ENCODE data around the gene YWHAQ. TPM values are rescaled to one million over a fixed set of nuclear protein-coding genes. Genes with fewer than 3 reads are reported as not detected.
A peak's percentile ranks its signal among the peaks of the same experiment; 100 is the strongest.
"Not testable (repeated sequence)": the region's sequence is repeated elsewhere in the genome, so short reads cannot be mapped to it uniquely, and the experiment has no call there.

The YWHAQ gene
- total RNA-seq, 2 experiments from 2014 or later: 370 to 508 TPM

DNA sequence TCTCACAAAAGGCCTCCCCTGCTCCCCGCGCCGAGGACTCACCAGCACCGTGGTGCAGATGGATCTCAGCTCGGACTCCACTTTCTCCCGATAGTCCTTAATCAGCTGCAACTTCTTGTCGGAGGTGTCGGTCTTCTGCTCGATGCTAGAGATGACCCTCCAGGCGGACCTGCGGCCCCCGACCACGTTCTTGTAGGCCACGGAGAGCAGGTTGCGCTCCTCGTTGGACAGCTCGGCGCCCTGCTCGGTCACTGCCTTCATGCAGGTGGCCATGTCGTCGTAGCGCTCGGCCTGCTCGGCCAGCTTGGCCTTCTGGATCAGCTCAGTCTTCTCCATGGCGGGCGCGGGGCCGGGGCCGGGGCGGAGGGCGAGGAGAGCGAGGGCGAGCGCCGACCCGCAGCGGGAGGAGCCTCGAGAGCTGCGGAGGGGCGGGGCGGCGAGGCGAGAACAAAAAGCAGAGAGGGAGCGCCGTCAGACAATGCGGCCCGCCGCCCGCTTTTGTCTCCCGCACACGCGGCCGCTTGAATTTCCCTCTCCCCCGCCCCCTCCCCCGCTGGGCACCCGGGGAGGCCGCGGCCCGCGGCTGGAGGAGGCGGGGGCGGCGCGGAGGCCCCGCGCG, 571 bp downstream of the YWHAQ start:
- CTCF ChIA-PET: interaction anchor here (1.0 to 1.9 kb wide), 6 partner anchors 11 to 169 kb away, joined by 3 to 11 read pairs (median 4); partner anchors contain the start of gene ADAM17
- peaks cover 52% of the 10 kb centered on the region for H3K4me1 Mint-ChIP-seq
- H3K27ac Mint-ChIP-seq: peak overlapping the region; percentile 95
- peak; percentile 56 for ATAC-seq
- intact Hi-C loops (cut with DNase I, micrococcal nuclease): loop anchor here (1.0 to 5.0 kb wide), 10 partner anchors 36 to 793 kb away; partner anchors contain the start of genes ADAM17 (in 1 of the 2), CPSF3 (in 1 of the 2), IAH1 (in 1 of the 2) and ITGB1BP1 (in 1 of the 2)
- H3K9me3 Mint-ChIP-seq (ENCODE audit: low read depth): no peaks in the 10 kb centered on the region
- H3K36me3 Mint-ChIP-seq (ENCODE audit: low read depth): peaks cover 48% of the 10 kb centered on the region
- POLR2A ChIA-PET: interaction anchor here (0.6 to 2.0 kb wide), 17 partner anchors 10 to 948 kb away, joined by 3 to 21 read pairs (median 4); partner anchors contain the start of genes ADAM17, ID2 and TAF1B
- H3K27me3 Mint-ChIP-seq: no peaks in the 10 kb centered on the region
- DNase-seq: peak; percentile 88
- peak overlapping the region; percentile 99 for H3K4me3 Mint-ChIP-seq

DNA sequence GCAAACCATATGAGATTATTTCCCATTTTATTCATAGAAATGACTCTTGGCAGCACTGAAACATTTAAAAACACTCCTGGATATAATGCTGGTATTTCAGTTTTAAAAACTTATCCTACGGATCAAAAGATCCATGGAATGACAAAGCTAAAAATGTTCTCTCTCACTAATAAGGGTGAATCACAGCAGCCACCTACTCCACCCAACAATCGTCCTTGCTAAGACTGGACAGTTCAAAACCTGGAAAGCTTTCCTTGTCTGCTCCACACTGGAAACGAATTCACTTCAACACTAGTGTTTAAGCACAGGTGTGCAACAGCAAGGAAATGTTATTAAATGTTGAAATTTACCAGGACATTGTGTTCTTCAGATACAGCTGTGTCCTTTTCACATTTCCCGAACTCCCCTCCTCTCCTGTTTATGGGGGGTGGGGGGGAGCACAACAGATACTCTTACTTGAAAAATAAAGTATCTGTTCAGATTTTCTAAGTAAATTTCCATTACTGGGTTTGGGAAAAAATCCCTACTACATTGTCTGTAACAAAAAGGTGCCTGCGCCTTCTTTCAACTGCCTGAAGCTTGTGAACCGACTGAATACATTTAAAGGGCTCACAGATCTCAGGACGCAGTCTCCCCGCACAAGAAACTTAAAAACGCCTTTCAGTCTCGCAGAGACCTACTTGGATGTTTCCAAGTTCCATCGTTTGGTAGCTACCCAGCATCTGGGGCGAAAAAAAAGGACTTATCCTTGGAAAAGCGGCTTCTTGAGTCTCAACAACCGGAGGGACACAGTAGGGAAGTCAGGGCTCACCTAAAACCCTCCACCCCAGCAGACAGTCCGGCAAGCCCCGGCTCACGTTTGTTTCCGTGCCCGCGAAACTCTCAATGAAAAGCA, 1.3 kb downstream of the YWHAQ start:
- no peak for DNase-seq
- intact Hi-C loops (cut with DNase I, micrococcal nuclease): loop anchor here (1.0 to 5.0 kb wide), 10 partner anchors 35 to 792 kb away; partner anchors contain the start of genes ADAM17 (in 1 of the 2), CPSF3 (in 1 of the 2), IAH1 (in 1 of the 2) and ITGB1BP1 (in 1 of the 2)
- ChIA-PET CTCF (interaction anchor here (0.8 to 1.9 kb wide), 5 partner anchors 10 to 170 kb away, joined by 3 to 11 read pairs (median 4); no protein-coding TSS in a partner anchor), POLR2A (interaction anchor here (0.6 to 2.0 kb wide), 11 partner anchors 11 to 214 kb away, joined by 3 to 21 read pairs (median 4); partner anchors contain the start of genes ADAM17 and TAF1B)
- Mint-ChIP-seq H3K27ac (peak overlapping the region; percentile 95), H3K27me3 (no peaks in the 10 kb centered on the region), H3K36me3 (ENCODE audit: low read depth) (peaks cover 50% of the 10 kb centered on the region), H3K9me3 (ENCODE audit: low read depth) (no peaks in the 10 kb centered on the region), H3K4me1 (peaks cover 55% of the 10 kb centered on the region), H3K4me3 (peak overlapping the region; percentile 99)
- ATAC-seq: no peak

DNA sequence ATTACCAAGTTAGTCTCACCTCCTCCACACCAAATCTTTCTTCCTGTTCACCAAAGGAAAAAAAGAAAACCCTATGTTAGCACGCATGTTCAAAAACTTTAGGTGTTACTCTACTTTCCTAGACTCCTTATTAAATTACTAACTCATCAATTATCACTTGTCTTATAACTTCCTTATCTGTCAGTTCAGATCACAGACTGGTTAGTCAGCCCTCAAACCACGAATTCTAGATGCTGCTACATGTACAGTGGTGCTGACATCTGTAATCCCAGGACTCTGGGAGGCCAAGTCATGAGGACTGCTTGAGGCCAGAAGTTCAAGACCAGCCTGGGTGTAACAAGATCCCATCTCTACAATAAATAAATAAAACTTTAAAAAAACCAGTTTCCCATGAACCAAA, 3.5 kb downstream of the YWHAQ start:
- no peaks in the 10 kb centered on the region for H3K27me3 Mint-ChIP-seq
- CTCF ChIA-PET: no interaction called here
- H3K4me1 Mint-ChIP-seq: peaks cover 73% of the 10 kb centered on the region
- POLR2A ChIA-PET: no interaction called here
- DNase-seq: peak; percentile 49
- H3K4me3 Mint-ChIP-seq: peak overlapping the region; percentile 99
- ATAC-seq: no peak
- peak overlapping the region; percentile 88 for H3K27ac Mint-ChIP-seq
- no peaks in the 10 kb centered on the region for H3K9me3 Mint-ChIP-seq (ENCODE audit: low read depth)
- intact Hi-C loops (cut with DNase I, micrococcal nuclease): loop anchor here in 1 of 2 experiments (1.0 kb wide), 1 partner anchor 8 kb away; no protein-coding TSS in a partner anchor
- peaks cover 68% of the 10 kb centered on the region for H3K36me3 Mint-ChIP-seq (ENCODE audit: low read depth)

DNA sequence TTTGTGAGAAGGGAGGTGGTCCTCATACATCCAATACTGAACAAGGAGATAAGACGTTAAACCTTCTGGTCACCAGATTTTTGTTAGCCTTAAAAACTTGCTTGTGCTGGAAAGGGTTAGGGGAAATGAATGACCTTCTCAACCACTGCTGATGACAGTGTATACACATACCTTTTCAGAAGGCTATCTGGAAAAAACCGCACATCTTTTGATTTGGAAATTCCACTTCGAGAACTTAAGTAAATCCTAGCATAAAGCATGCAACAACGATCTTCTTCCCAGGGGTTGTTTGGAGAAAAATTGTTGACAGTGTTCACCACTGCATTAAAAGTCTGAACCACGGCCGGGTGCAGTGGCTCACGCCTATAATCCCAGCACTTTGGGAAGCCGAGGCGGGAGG, 7.6 kb downstream of the YWHAQ start:
- ATAC-seq: no peak
- ChIA-PET POLR2A (interaction anchor here (0.9 to 1.0 kb wide), 2 partner anchors 15 to 68 kb away, joined by 3 to 4 read pairs; partner anchors contain the start of gene ADAM17), CTCF (interaction anchor here (0.9 to 1.5 kb wide), 2 partner anchors 11 to 15 kb away, joined by 3 read pairs; no protein-coding TSS in a partner anchor)
- Mint-ChIP-seq H3K27ac (no peak overlapping the region), H3K9me3 (ENCODE audit: low read depth) (no peaks in the 10 kb centered on the region), H3K4me3 (no peak overlapping the region), H3K27me3 (no peaks in the 10 kb centered on the region), H3K4me1 (peaks cover 91% of the 10 kb centered on the region), H3K36me3 (ENCODE audit: low read depth) (peaks cover 68% of the 10 kb centered on the region)
- no peak for DNase-seq
- intact Hi-C loops (cut with DNase I, micrococcal nuclease): no loop called here

DNA sequence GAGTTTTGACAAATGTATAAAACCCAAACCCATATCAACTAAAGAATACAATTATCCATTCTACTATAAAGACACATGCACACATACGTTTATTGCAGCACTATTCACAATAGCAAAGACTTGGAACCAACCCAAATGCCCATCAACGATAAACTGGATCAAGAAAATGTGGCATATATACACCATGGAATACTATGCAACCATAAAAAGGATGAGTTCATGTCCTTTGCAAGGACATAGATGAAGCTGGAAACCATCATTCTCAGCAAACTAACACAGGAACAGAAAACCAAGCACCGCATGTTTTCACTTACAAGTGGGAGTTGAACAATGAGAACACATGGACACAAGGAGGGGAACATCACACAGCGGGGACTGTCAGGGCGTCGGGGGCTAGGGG, 9.1 kb downstream of the YWHAQ start:
- Mint-ChIP-seq H3K4me1 (peaks cover 88% of the 10 kb centered on the region), H3K36me3 (ENCODE audit: low read depth) (peaks cover 65% of the 10 kb centered on the region)
- H3K9me3 Mint-ChIP-seq (ENCODE audit: low read depth); H3K27ac Mint-ChIP-seq; H3K27me3 Mint-ChIP-seq; ATAC-seq; POLR2A ChIA-PET; DNase-seq; H3K4me3 Mint-ChIP-seq; intact Hi-C loops (cut with DNase I, micrococcal nuclease): not testable (repeated sequence)
- CTCF ChIA-PET: interaction anchor here (1.1 to 1.2 kb wide), 2 partner anchors 17 to 69 kb away, joined by 3 read pairs; no protein-coding TSS in a partner anchor

DNA sequence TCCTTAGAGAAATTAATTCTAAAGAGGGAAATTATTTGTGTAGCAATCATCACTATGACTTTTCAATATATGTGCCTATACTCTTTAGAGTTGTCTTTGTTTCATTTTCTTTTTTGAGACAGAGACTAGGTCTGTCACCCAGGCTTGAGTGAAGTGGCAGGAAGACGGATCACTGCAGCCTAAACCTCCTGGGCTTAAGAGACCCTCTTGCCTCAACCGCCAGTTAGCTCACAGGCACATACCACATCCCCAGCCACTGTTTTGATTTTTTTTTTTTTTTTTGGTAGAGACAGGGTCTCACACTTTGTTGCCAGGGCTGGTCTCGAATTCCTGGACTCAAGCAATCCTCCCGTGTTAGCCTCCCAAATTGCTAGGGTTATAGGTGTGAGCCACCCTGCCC, 12.4 kb downstream of the YWHAQ start:
- intact Hi-C loops (cut with DNase I, micrococcal nuclease): no loop called here
- DNase-seq: peak; percentile 38
- ATAC-seq: peak; percentile 94
- H3K9me3 Mint-ChIP-seq (ENCODE audit: low read depth): no peaks in the 10 kb centered on the region
- H3K27ac Mint-ChIP-seq: peak overlapping the region; percentile 91
- ChIA-PET CTCF (interaction anchor here (0.6 to 2.4 kb wide), 4 partner anchors 10 to 83 kb away, joined by 3 to 11 read pairs (median 5); partner anchors contain the start of gene YWHAQ), POLR2A (interaction anchor here (0.6 to 0.8 kb wide), 3 partner anchors 11 to 108 kb away, joined by 3 to 4 read pairs (median 4); no protein-coding TSS in a partner anchor)
- peaks cover 65% of the 10 kb centered on the region for H3K36me3 Mint-ChIP-seq (ENCODE audit: low read depth)
- no peaks in the 10 kb centered on the region for H3K27me3 Mint-ChIP-seq
- H3K4me3 Mint-ChIP-seq: peak overlapping the region; percentile 61
- peaks cover 94% of the 10 kb centered on the region for H3K4me1 Mint-ChIP-seq

DNA sequence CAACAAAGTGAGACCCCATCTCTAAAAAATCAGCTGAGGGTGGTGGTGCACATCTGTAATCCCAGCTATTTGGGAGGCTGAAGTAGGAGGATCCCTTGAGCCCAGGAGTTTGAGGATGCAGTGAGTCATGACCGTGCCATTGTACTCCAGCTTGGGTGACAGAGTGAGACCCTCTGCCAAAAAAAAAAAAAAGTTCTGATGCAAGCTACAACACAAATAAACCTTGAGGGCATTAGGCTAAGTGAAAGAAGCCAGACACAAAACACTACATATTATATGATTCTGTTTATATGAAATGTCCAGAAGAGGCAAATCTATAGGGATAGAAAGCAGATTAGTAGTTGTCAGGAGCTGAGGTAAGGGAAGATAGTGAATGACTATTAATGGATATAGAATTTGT, 13.0 kb downstream of the YWHAQ start:
- ChIA-PET CTCF (interaction anchor here (0.6 to 1.7 kb wide), 6 partner anchors 10 to 83 kb away, joined by 3 to 6 read pairs (median 4); no protein-coding TSS in a partner anchor), POLR2A (interaction anchor here (0.6 kb wide), 2 partner anchors 11 to 109 kb away, joined by 3 to 4 read pairs; no protein-coding TSS in a partner anchor)
- intact Hi-C loops (cut with DNase I, micrococcal nuclease): no loop called here
- H3K27ac Mint-ChIP-seq: peak overlapping the region; percentile 72
- no peak overlapping the region for H3K4me3 Mint-ChIP-seq
- DNase-seq: no peak
- no peaks in the 10 kb centered on the region for H3K9me3 Mint-ChIP-seq (ENCODE audit: low read depth)
- H3K27me3 Mint-ChIP-seq: no peaks in the 10 kb centered on the region
- H3K36me3 Mint-ChIP-seq (ENCODE audit: low read depth): peaks cover 64% of the 10 kb centered on the region
- H3K4me1 Mint-ChIP-seq: peaks cover 95% of the 10 kb centered on the region
- ATAC-seq: no peak

DNA sequence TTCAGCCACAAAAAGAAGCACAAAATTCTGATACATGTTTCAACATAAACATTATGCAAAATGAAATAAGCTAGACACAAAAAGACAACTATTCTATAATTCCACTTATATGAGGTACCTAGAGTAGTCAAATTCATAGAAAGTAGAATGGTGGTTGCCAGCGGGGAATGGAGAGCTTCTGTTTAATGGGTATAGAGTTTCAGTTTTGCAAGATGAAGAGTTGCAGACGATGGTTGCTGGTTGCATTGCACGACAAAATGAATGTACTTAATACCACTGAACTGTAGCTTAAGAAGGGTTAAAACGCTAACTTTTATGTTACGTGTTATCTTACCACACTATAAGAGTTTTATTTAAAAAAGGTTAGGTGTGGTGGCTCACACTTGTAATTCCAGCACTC, 13.5 kb downstream of the YWHAQ start:
- intact Hi-C loops (cut with DNase I, micrococcal nuclease): no loop called here
- H3K36me3 Mint-ChIP-seq (ENCODE audit: low read depth): peaks cover 66% of the 10 kb centered on the region
- DNase-seq: no peak
- peak overlapping the region; percentile 72 for H3K27ac Mint-ChIP-seq
- H3K9me3 Mint-ChIP-seq (ENCODE audit: low read depth): no peaks in the 10 kb centered on the region
- ChIA-PET CTCF (interaction anchor here (1.1 to 1.7 kb wide), 4 partner anchors 9 to 46 kb away, joined by 3 to 6 read pairs (median 4); no protein-coding TSS in a partner anchor), POLR2A (no interaction called here)
- H3K27me3 Mint-ChIP-seq: no peaks in the 10 kb centered on the region
- no peak overlapping the region for H3K4me3 Mint-ChIP-seq
- ATAC-seq: no peak
- H3K4me1 Mint-ChIP-seq: peaks cover 95% of the 10 kb centered on the region

DNA sequence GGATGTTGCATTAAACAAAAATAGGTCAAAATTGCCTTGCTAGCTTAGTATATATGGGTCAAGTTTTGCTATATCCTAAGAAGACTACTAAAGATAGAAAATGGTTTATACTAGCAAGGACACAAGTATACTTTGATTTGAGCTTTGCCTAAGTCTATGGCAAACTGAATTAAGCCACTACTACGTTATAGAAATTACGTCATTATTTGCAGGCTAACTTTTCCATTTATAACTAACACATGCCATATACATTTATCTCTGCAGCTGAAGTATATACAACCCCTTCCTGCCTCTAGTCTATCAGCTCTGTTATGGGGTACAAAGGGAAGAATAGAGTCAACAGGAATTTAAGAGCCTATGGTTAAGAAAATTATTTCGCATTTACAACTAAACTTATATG, 16.2 kb downstream of the YWHAQ start:
- H3K4me3 Mint-ChIP-seq: no peak overlapping the region
- DNase-seq (no peak), ATAC-seq (no peak)
- H3K4me1 Mint-ChIP-seq: peaks cover 93% of the 10 kb centered on the region
- ChIA-PET CTCF (interaction anchor here (0.9 to 1.1 kb wide), 2 partner anchors 9 to 15 kb away, joined by 3 read pairs; no protein-coding TSS in a partner anchor), POLR2A (interaction anchor here (0.6 to 1.4 kb wide), 2 partner anchors 20 to 214 kb away, joined by 3 to 4 read pairs; no protein-coding TSS in a partner anchor)
- no peaks in the 10 kb centered on the region for H3K27me3 Mint-ChIP-seq
- H3K36me3 Mint-ChIP-seq (ENCODE audit: low read depth): peaks cover 68% of the 10 kb centered on the region
- no peak overlapping the region for H3K27ac Mint-ChIP-seq
- no peaks in the 10 kb centered on the region for H3K9me3 Mint-ChIP-seq (ENCODE audit: low read depth)
- intact Hi-C loops (cut with DNase I, micrococcal nuclease): no loop called here

DNA sequence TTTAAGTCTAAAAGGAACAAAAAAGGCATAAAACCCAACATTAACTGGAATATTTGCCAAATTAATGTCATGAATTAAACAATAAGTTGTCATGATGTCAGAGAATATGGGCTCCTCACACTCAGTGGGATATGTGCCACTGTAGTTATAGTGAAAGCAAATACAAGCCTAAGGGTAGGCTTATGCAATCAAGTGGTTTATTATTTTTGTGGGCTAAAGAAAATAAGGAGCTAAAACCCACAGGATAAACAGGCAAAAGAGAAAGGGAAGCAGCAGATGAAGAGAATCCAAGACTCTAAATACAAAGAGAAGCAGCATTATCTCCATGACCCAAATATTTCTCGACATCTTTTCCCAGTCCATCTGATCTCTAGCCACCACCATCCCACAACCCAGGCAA, 17.5 kb downstream of the YWHAQ start:
- H3K36me3 Mint-ChIP-seq (ENCODE audit: low read depth): peaks cover 66% of the 10 kb centered on the region
- ChIA-PET CTCF (no interaction called here), POLR2A (no interaction called here)
- ATAC-seq (no peak), DNase-seq (no peak)
- H3K4me3 Mint-ChIP-seq: no peak overlapping the region
- H3K27me3 Mint-ChIP-seq: no peaks in the 10 kb centered on the region
- intact Hi-C loops (cut with DNase I, micrococcal nuclease): no loop called here
- H3K9me3 Mint-ChIP-seq (ENCODE audit: low read depth): no peaks in the 10 kb centered on the region
- H3K27ac Mint-ChIP-seq: peak overlapping the region; percentile 27
- peaks cover 95% of the 10 kb centered on the region for H3K4me1 Mint-ChIP-seq

Data from activated CD4-positive, alpha-beta T cell treated with anti-CD3 and anti-CD28 coated beads for 36 hours (primary cell).